ENCODE data around the gene ZNF837. TPM values are rescaled to one million over a fixed set of nuclear protein-coding genes. Genes with fewer than 3 reads are reported as not detected.

The ZNF837 gene
- total and polyA plus RNA-seq, 2 of the 13 experiments (the other 11 are each of a cell fraction or from before 2014, with no cell fraction given): 0.29 to 1.3 TPM

DNA sequence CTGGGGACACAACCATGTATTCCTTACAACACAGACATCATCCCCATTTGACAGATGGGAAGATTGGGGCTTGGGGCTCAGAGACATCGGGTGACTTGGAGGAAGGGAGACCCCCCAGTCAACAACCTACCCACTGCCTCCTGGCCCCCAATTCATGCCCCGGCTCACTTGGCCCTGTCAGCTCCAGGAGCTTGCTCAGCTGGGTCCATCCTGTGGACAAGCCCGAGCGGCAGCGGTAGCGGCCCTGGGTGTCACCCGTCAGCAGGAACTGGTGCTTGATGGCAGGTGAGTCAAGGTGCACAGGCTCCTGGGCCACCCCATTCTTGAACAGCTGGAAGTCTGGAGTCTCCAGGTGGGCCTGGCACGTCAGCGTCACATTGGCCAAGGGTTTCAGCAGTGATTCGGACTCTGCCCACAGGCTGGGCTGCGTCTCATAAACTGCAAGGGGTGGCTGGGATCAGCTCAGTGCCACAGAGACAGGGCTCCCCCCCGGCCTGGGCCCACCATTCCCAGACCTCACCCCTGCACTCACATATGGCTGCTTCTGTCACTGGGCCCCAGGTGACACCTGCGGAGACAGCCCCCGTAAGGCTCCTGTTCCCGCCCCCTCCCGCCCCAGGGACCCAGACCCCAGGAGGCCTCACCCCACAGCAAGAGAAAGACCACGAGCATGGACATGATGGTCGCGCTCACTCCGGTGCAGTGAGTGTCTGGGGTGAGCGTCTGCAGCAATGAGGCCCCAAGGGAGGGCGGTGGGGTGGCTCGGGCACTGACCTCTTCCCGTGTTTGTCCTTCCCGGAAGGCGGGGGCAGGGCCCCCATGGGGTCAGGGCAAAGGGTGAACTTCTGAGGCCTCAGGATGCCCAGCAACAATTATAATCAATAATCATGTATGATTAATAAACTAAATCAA lies 27.8 kb downstream of the ZNF837 start, which contains the start of gene A1BG (continued):
- TF ChIP-seq ZNF768 (CRISPR knock-in tag; IDR thresholded peaks at IDR 0.05) (no peak; the same call in 1 of the 2 replicates), POLR2A (IDR thresholded peaks at IDR 0.05; ENCODE audit: insufficient read depth in 1 of 2, low read depth in 2 of 2, low read length in 2 of 2) (peak in 1 of 2 experiments; percentile 75; a peak in 2 of 4 replicates), ZNF784 (CRISPR knock-in tag; IDR thresholded peaks at IDR 0.05; ENCODE audit: borderline replicate concordance) (no peak), PLRG1 (conservative IDR thresholded peaks at IDR 0.05) (no peak), BRD4 (CRISPR knock-in tag; IDR thresholded peaks at IDR 0.05) (0 out of 2 replicates have a peak, but pooled peaks have one; percentile 18), ZSCAN21 (CRISPR knock-in tag; IDR thresholded peaks at IDR 0.05; ENCODE audit: borderline replicate concordance) (0 out of 2 replicates have a peak, but pooled peaks have one; percentile 18), ZNF501 (CRISPR knock-in tag; IDR thresholded peaks at IDR 0.05) (0 out of 2 replicates have a peak, but pooled peaks have one; percentile 12), ZBTB1 (CRISPR knock-in tag; IDR thresholded peaks at IDR 0.05; ENCODE audit: borderline replicate concordance) (no peak), NFAT5 (CRISPR knock-in tag; IDR thresholded peaks at IDR 0.05) (0 out of 2 replicates have a peak, but pooled peaks have one; percentile 37), ZNF205 (CRISPR knock-in tag; IDR thresholded peaks at IDR 0.05) (no peak), ZNF552 (CRISPR knock-in tag; IDR thresholded peaks at IDR 0.05; ENCODE audit: borderline replicate concordance) (no peak), RFXANK (CRISPR knock-in tag; IDR thresholded peaks at IDR 0.05) (no peak), MTF2 (CRISPR knock-in tag; IDR thresholded peaks at IDR 0.05; ENCODE audit: borderline replicate concordance) (no peak), DNMT3B (CRISPR knock-in tag; conservative IDR thresholded peaks at IDR 0.05) (no peak), ZNF343 (CRISPR knock-in tag; IDR thresholded peaks at IDR 0.05) (no peak), SUZ12 (IDR thresholded peaks at IDR 0.05; ENCODE audit: low read depth, low read length) (no peak)
- TF ChIP-seq, protein P1, sequence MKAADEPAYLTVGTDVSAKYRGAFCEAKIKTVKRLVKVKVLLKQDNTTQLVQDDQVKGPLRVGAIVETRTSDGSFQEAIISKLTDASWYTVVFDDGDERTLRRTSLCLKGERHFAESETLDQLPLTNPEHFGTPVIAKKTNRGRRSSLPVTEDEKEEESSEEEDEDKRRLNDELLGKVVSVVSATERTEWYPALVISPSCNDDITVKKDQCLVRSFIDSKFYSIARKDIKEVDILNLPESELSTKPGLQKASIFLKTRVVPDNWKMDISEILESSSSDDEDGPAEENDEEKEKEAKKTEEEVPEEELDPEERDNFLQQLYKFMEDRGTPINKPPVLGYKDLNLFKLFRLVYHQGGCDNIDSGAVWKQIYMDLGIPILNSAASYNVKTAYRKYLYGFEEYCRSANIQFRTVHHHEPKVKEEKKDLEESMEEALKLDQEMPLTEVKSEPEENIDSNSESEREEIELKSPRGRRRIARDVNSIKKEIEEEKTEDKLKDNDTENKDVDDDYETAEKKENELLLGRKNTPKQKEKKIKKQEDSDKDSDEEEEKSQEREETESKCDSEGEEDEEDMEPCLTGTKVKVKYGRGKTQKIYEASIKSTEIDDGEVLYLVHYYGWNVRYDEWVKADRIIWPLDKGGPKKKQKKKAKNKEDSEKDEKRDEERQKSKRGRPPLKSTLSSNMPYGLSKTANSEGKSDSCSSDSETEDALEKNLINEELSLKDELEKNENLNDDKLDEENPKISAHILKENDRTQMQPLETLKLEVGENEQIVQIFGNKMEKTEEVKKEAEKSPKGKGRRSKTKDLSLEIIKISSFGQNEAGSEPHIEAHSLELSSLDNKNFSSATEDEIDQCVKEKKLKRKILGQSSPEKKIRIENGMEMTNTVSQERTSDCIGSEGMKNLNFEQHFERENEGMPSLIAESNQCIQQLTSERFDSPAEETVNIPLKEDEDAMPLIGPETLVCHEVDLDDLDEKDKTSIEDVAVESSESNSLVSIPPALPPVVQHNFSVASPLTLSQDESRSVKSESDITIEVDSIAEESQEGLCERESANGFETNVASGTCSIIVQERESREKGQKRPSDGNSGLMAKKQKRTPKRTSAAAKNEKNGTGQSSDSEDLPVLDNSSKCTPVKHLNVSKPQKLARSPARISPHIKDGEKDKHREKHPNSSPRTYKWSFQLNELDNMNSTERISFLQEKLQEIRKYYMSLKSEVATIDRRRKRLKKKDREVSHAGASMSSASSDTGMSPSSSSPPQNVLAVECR (CRISPR knock-in tag; IDR thresholded peaks at IDR 0.05; ENCODE audit: borderline replicate concordance): peak; percentile 73; the same call in 1 of the 2 replicates
- TF ChIP-seq, protein P2, sequence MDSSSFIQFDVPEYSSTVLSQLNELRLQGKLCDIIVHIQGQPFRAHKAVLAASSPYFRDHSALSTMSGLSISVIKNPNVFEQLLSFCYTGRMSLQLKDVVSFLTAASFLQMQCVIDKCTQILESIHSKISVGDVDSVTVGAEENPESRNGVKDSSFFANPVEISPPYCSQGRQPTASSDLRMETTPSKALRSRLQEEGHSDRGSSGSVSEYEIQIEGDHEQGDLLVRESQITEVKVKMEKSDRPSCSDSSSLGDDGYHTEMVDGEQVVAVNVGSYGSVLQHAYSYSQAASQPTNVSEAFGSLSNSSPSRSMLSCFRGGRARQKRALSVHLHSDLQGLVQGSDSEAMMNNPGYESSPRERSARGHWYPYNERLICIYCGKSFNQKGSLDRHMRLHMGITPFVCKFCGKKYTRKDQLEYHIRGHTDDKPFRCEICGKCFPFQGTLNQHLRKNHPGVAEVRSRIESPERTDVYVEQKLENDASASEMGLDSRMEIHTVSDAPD (CRISPR knock-in tag; IDR thresholded peaks at IDR 0.05): no peak
